Ishikawa (cell line): Measurements from ENCODE around the gene CPE.

Source experiments
- CEBPB ChIP-seq: IDR thresholded peaks from 2 replicates; pipeline ENCODE4 v1.6.1; 2012
- CREB1 ChIP-seq: IDR thresholded peaks from 2 replicates; pipeline ENCODE4 v1.6.1; 2012; ENCODE audit warnings: low read depth
- EGR1 ChIP-seq: IDR thresholded peaks from 2 replicates; pipeline ENCODE4 v1.6.1; 2012
- EP300 ChIP-seq: IDR thresholded peaks from 2 replicates; pipeline ENCODE4 v1.6.1; 2012; ENCODE audit warnings: borderline replicate concordance
- FOXM1 ChIP-seq: IDR thresholded peaks from 2 replicates; pipeline ENCODE4 v1.6.1; 2012; ENCODE audit warnings: low read depth, borderline replicate concordance
- RAD21 ChIP-seq: IDR thresholded peaks from 2 replicates; pipeline ENCODE4 v1.6.1; 2012; ENCODE audit warnings: low read depth
- TAF1 ChIP-seq: IDR thresholded peaks from 2 replicates; pipeline ENCODE4 v1.6.1; 2012; ENCODE audit warnings: low read depth, mild to moderate bottlenecking
- TCF12 ChIP-seq: IDR thresholded peaks from 2 replicates; pipeline ENCODE4 v1.6.1; 2012; ENCODE audit warnings: low read depth
- TEAD4 ChIP-seq: IDR thresholded peaks from 2 replicates; pipeline ENCODE4 v1.6.1; 2012
- ZBTB7A ChIP-seq: IDR thresholded peaks from 2 replicates; pipeline ENCODE4 v1.6.1; 2012; ENCODE audit warnings: low read depth
- TF ChIP-seq, protein P1 (sequence below): IDR thresholded peaks from 2 replicates; pipeline ENCODE4 v1.6.1; 2012; ENCODE audit warnings: low read depth, mild to moderate bottlenecking

DNA sequence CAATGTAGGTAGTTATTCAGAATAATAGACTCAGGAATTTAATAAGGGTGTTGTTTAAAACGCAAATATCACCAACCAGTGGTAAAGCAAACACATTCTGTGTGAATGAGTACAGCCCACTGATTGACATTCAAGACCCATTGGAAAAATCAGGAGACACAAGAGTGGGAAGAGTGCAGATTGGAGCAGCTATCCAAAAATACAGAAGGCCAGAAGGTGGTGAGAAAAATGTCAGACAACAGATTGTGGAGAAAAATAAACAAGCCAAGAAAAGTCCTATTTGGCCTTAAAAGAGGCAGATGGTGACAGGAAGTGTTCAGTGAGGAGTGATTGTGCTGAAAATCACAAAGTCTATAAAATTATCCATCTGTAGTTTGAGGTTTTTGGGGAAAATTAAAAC lies 39.3 kb downstream of the CPE start:
- TF ChIP-seq RAD21 (no peak), EP300 (no peak), CEBPB (no peak), EGR1 (no peak), FOXM1 (no peak), TCF12 (no peak), CREB1 (no peak), ZBTB7A (no peak), TEAD4 (no peak), TAF1 (no peak)
- TF ChIP-seq, protein P1, sequence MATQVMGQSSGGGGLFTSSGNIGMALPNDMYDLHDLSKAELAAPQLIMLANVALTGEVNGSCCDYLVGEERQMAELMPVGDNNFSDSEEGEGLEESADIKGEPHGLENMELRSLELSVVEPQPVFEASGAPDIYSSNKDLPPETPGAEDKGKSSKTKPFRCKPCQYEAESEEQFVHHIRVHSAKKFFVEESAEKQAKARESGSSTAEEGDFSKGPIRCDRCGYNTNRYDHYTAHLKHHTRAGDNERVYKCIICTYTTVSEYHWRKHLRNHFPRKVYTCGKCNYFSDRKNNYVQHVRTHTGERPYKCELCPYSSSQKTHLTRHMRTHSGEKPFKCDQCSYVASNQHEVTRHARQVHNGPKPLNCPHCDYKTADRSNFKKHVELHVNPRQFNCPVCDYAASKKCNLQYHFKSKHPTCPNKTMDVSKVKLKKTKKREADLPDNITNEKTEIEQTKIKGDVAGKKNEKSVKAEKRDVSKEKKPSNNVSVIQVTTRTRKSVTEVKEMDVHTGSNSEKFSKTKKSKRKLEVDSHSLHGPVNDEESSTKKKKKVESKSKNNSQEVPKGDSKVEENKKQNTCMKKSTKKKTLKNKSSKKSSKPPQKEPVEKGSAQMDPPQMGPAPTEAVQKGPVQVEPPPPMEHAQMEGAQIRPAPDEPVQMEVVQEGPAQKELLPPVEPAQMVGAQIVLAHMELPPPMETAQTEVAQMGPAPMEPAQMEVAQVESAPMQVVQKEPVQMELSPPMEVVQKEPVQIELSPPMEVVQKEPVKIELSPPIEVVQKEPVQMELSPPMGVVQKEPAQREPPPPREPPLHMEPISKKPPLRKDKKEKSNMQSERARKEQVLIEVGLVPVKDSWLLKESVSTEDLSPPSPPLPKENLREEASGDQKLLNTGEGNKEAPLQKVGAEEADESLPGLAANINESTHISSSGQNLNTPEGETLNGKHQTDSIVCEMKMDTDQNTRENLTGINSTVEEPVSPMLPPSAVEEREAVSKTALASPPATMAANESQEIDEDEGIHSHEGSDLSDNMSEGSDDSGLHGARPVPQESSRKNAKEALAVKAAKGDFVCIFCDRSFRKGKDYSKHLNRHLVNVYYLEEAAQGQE, result no peak
